HG03097 (cell line): Measurements from ENCODE around the gene RUNX1.

Experiments
- ATAC-seq: cut with Tn5 transposase; IDR thresholded peaks from one replicate; pipeline ENCODE4 v1.9.1; 2021; ENCODE audit not compliant: unreplicated experiment, low FRiP score

The RUNX1 gene

DNA sequence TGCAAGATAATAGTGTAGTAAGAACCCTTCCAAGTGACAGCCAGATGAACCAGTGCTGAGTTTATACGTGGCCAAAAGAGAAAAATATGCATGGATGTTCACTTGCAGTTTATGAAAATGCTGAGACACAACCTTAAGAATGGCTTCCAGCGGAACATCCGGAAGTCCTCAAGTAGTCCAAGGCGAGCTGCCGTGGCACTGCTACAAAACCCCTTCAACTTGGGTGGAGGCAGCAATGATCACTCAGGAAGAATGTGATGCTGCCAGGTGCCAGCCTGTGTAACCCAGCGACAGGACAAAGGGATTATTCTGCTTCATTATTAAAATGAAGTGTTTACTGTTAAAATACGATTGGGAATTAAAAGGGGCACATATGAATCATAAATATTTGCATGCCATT is 179.6 kb downstream of the RUNX1 start:
- no peak for ATAC-seq

DNA sequence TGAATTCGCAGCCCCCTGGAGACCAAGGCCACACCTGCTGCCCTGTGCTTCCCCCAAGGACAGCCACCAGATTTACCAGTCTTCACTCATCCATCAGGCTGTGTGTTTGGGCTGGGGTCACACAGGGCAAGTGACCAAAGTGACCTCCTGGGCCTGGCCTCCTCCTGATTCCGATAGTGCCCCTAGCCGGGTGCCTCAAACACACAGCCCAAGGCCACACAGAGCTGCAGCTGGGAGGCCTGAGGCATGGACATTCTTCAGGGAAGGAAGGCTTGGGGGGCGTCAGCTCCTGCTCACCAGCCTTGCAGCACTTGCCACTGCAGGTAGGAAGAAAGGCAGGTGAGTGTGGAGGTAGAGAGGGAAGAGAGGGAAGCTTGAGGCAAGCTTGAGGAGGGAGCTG is 181.3 kb downstream of the RUNX1 start:
- no peak for ATAC-seq

GRCh38 chr21:34865400-34866241 is 183.5 kb downstream of the RUNX1 start:
- ATAC-seq = peak; percentile 86

- no peak for ATAC-seq
Observed at GRCh38 chr21:34864370-34865149, 184.5 kb downstream of the RUNX1 start.

GRCh38 chr21:34862951-34863350 is 186.2 kb downstream of the RUNX1 start:
- no peak for ATAC-seq

DNA sequence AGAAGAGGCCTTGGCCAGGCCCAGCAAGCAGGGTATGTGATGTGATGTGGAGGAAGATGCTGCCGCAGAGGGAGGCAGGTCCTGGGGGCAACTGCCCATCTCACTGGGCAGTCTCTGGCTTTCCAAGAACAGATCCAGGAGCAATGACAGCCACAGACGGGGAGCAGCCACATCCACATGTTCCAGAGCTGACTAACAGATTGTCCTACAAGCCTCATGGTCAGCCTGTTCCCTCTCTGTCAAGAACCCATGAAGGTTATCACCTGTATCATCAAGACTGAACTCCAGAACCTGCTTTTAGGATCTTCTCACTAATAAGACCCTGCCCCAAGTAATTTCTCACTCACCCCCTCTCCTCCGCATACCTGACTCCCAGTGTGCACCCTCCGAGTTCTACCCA is 187.8 kb downstream of the RUNX1 start:
- no peak for ATAC-seq

DNA sequence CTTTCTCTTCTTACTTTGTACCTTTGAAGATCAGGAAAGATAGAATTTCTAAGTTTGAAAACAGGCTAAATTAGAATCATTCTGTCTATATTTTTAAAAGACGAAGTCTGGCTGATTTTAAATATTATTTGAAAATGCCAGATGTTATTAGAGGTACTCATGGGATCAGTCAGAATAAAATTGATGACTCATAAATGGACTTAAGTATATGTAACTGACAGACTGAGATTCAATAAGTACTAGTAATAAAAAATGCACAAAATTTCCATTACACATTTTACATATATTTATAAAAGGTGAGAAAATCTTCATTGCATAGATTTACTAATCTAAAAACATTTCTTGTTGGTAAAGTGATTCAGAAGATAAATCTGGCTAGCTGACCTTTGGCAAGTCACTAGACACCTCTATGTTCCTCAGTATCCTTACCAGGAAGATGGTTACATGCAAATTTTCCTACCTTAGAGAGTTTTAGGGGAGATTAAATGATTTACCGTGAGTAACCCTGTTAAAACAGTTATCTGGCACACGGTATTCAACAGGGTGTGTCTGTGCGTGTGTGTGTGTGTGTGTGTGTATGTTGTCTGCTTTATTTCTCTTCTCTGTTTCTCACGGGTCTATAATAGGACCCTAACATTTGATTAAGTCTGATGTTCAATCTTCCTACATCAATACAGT is 189.0 kb downstream of the RUNX1 start:
- no peak for ATAC-seq

GRCh38 chr21:34858559-34858958 is 190.5 kb downstream of the RUNX1 start:
- no peak for ATAC-seq

DNA sequence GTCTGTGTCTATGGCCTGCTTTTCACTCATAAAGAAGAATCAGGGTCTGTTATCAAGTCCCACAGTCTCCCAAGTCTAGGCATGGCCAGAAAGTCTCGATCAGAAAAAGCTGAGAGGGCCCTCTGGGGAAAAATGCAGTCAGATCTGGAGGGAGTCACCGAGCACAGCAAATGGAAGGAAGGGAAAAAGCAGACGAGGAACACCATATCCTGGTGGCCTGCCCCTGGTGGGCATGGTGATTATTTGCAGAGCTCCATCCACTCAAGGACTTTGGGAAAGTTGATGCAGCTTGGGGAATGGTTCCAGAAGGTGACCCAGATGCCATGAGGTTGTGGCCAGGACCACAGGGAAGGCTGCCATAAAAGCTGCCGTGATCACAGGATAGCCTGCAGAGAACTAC is 191.2 kb downstream of the RUNX1 start:
- ATAC-seq = no peak

DNA sequence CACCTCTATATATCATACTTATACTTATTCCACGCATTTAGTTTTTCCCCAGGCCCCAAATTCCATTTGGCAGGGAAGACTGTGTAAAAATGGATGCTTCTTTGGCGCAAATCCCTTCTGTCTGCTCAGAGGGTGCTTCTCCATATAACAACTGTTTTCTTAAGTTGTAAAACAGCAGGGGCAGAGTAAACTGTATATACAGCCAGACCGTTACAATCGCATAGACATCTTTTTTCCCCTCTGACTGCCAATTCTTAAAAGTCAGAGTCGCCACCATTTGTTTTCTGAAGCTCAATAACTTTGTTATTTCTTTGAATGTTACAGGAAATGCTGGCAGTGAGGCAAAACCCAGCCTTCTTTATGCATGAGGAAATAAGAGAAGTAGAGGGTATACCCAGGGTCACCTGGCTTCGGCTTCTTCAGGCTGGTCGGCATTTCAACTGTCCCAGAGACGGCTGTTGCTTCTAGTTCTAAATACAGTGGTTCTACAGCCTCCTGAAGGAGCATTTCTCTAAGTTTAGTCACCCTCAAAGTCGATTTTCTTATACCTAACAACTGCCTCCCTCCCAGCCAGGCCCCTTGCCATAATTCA is 191.9 kb downstream of the RUNX1 start:
- ATAC-seq = no peak

- no peak for ATAC-seq
Observed at GRCh38 chr21:34852448-34852847, 196.7 kb downstream of the RUNX1 start.

DNA sequence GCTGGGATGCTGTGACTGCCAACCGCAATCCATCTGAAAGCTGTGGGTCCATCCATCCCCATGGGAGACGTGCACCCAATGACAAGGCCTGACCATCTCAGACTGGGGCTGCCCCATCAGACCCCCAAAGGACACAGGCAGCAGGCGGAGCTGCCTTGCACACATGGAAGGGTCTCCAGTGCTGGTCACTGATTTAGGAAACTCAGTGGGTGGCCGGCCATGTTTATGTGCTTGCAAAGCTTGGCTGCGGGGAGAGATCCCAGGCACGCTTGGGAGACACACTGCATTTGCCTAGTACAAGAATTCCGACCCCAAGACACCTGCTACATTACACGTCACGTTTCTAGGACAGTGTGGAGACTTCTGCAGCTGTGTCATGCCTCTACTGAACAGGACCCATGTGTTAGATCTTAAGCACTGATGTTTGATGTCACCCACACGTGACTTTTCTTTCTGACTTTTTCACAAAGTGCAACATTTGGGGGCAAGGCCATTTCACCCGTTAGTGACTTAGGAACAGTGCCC is 198.9 kb downstream of the RUNX1 start:
- ATAC-seq = no peak

- no peak for ATAC-seq
Observed at GRCh38 chr21:34846601-34847112, 202.4 kb downstream of the RUNX1 start.

GRCh38 chr21:34845521-34846451 is 203.3 kb downstream of the RUNX1 start:
- peak; percentile 67 for ATAC-seq

DNA sequence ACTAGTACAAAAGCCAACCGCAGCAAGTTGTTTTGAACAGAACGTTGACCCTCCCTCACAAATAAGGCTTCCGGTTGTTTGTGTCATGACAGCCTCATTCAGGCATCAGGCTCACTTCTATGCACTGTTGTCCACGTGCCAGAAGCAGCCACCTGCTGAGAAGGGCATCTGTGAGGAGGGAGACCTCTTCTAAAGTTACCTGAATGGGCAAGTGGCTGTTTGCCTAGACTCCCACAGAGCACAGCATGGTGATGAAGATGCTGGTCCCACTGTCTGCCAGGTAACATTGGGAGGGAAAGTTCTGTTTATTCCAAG is 204.2 kb downstream of the RUNX1 start:
- no peak for ATAC-seq

- ATAC-seq = no peak
Observed at GRCh38 chr21:34844013-34844923, 204.8 kb downstream of the RUNX1 start.

DNA sequence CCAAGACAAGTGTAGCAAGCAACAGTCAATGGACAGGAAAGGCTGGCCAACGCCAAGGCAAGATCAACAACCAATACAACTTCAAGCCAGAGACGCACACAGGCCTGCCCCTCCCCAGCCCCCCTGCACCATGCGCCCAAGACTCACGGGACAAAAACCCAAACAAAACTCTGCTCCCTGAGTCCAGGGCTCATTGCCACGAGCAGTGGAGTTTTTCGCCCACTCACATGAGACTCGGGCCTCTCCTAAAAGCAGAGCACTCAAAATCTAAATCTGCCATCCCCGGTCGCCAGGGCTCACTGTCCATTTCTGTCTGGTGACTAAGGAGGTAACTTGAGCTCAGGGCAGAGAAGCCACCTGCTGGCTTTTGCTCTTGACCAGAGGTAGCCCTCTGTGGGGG is 205.5 kb downstream of the RUNX1 start:
- no peak for ATAC-seq

DNA sequence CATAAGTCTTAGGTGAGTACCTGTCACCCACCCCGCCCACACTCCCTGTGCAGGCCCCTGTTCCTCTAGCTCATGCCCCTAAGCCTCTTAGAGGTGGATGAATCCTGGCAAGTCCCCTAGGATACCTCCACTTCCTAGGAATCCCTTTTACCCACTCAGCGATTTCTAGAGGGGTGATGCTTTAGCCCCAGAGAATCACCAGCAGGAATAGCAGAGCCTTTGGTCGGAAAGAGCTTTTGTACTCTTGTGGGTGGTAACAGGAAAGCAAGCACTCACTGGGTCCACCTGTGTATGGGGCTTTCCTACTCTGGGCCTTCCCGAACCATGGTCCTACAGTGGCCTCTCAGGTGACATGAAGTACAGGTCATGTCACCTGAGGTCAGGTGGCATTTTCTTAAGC is 207.9 kb downstream of the RUNX1 start:
- no peak for ATAC-seq

DNA sequence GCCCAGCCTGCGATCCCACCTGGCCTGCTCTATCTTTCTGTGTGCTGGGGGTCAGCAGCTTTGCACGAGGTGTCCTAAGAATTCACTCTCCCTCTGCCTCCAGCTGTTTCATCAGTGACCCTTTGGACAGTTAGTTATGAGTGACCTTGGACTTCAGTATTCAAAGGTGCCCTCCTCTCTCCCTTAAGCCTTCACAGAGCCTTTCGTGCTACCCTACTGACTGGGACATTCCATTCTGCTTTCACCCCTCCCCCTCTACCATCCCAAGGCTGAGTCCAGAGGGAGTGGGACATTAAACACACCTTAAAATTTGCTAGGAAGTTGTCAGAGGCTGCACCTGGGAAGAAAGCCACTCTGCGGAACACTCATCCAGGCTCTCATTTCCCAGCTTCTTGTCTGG is 208.4 kb downstream of the RUNX1 start:
- no peak for ATAC-seq
